K562 (cell line): Measurements from ENCODE around the gene FOXA3. TPM values are rescaled to one million over a fixed set of nuclear protein-coding genes. Genes with fewer than 3 reads are reported as not detected.
A peak's percentile ranks its signal among the peaks of the same experiment; 100 is the strongest.

Source experiments
- ATAC-seq: fragments of 200-7000 bp; cut with Tn5 transposase; 3 replicates; pipeline ENCODE4 v1.9.1; 2020; ENCODE audit warnings: moderate library complexity
- BruUV-seq: library from RNA; stranded (reverse); fragments of 400-500 nt; replicated peaks from 2 replicates; lab custom pipeline; 2021; lab: Mats Ljungman, UMichigan
- CTCF ChIA-PET: fragments of 300-600 bp; formaldehyde crosslinking; extraction: SDS; loops from one replicate; lab custom pipeline; 2021; ENCODE audit warnings: low intra/inter-chr PET ratio; lab: Yijun Ruan, JAX
- POLR2A ChIA-PET: fragments of 300-600, 350-650 bp; sonication (Branson Sonifier 250); formaldehyde crosslinking; extraction: SDS; loops from one replicate; lab custom pipeline; 2021; ENCODE audit warnings: antibody characterized with exemption, inconsistent platforms; lab: Yijun Ruan, JAX
- DNase-seq, 4 experiments: peaks; one replicate each; pipeline versions ENCODE4 v3.0.0 to v3.0.0-alpha.2; 2011 to 2018; ENCODE audit warnings: low spot score in 3 of 4, mixed read lengths in 3 of 4; ENCODE audit errors: extremely low read depth in 1 of 4
- FAIRE-seq: peaks from 2 replicates; lab custom pipeline; 2011; peaks lifted over from hg19 to GRCh38; lab: Jason Lieb, UNC
- H2AFZ ChIP-seq: 2 replicates; pipeline ENCODE4 v1.6.0; 2011; ENCODE audit warnings: low read depth, low read length, control low read depth, inconsistent platforms
- H3K27ac ChIP-seq: fragments of 200-600 bp; 3 replicates; pipeline ENCODE4 v1.8.0; 2011; ENCODE audit warnings: low read depth, mild to moderate bottlenecking, control low read depth, inconsistent platforms, low read length, moderate library complexity, mixed read lengths; ENCODE audit errors: extremely low read depth
- H3K27me3 ChIP-seq, 2 experiments: fragments of 300-600 bp in 1 of 2; 2 replicates in 1 of 2; 3 replicates in 1 of 2; pipeline versions ENCODE4 v1.6.0 to v1.8.0; 2011; ENCODE audit warnings: inconsistent platforms in 2 of 2, low read length in 2 of 2, mild to moderate bottlenecking in 1 of 2, mixed read lengths in 1 of 2, moderate library complexity in 1 of 2; ENCODE audit not compliant: control insufficient read depth in 2 of 2, insufficient read depth in 2 of 2
- H3K36me3 ChIP-seq: fragments of 300-600 bp; 3 replicates; pipeline ENCODE4 v1.8.0; 2011; ENCODE audit warnings: mild to moderate bottlenecking, low read length, inconsistent platforms; ENCODE audit not compliant: control insufficient read depth, insufficient read depth
- H3K4me1 ChIP-seq, 2 experiments: fragments of 200-600 bp in 1 of 2; replicated peaks in 1 of 2; 2 replicates in 1 of 2; 3 replicates in 1 of 2; pipeline versions ENCODE4 v1.5.1 to v1.8.0; 2011; ENCODE audit warnings: inconsistent platforms in 2 of 2, low read length in 2 of 2, mild to moderate bottlenecking in 1 of 2, mixed read lengths in 1 of 2, moderate library complexity in 1 of 2; ENCODE audit not compliant: control insufficient read depth in 2 of 2, insufficient read depth in 2 of 2
- H3K4me2 ChIP-seq: 2 replicates; pipeline ENCODE4 v1.6.1; 2011; ENCODE audit warnings: low read length, control low read depth, inconsistent platforms, mixed read lengths; ENCODE audit not compliant: insufficient read depth
- H3K4me3 ChIP-seq: fragments of 200-600 bp; sonication (generic), shearing (Covaris generic); 2 replicates; pipeline ENCODE4 v1.5.1; 2016; ENCODE audit warnings: control low read depth, inconsistent platforms
- H3K79me2 ChIP-seq: fragments of 200-600 bp; 3 replicates; pipeline ENCODE4 v1.8.0; 2011; ENCODE audit warnings: low read length, inconsistent platforms; ENCODE audit not compliant: control insufficient read depth, insufficient read depth
- H3K9ac ChIP-seq, 2 experiments: 2 replicates each; pipeline versions ENCODE4 v1.6.0 to v1.6.1; 2011; ENCODE audit warnings: low read depth in 2 of 2, low read length in 2 of 2, control low read depth in 1 of 2, inconsistent platforms in 1 of 2, mild to moderate bottlenecking in 1 of 2, mixed read lengths in 1 of 2; ENCODE audit not compliant: insufficient read depth in 1 of 2
- H3K9me1 ChIP-seq: one replicate; pipeline ENCODE4 v1.6.0; 2011; ENCODE audit warnings: inconsistent platforms, mild to moderate bottlenecking, low read length, moderate library complexity; ENCODE audit not compliant: control insufficient read depth, insufficient read depth
- H3K9me3 ChIP-seq: replicated peaks from 2 replicates; pipeline ENCODE4 v1.5.1; 2011; ENCODE audit warnings: low read depth, low read length, inconsistent platforms; ENCODE audit not compliant: control insufficient read depth, insufficient read depth
- H4K20me1 ChIP-seq: replicated peaks from 2 replicates; pipeline ENCODE4 v1.6.1; 2011; ENCODE audit warnings: low read length, inconsistent platforms, mixed read lengths; ENCODE audit not compliant: control insufficient read depth, insufficient read depth
- GABPA ChIP-seq: fragments of 200-800 bp; sonication (Bioruptor generic); conservative IDR thresholded peaks from 2 replicates; pipeline ENCODE4 v1.6.1; 2016; ENCODE audit warnings: low read depth, missing genetic modification characterization, missing compliant biosample characterization
- RAD21 ChIP-seq, 2 experiments: fragments of 250-450 bp in 1 of 2; fragments of 450-650 bp in 1 of 2; sonication (Bioruptor Pico) in 1 of 2; formaldehyde crosslinking in 1 of 2; IDR thresholded peaks in 1 of 2; conservative IDR thresholded peaks in 1 of 2; 2 replicates each; pipeline versions ENCODE4 v1.4.0 to v1.8.0; 2020 to 2022; ENCODE audit warnings: mild to moderate bottlenecking in 2 of 2, moderate library complexity in 1 of 2
- REST ChIP-seq, 2 experiments: fragments of 450-650 bp; formaldehyde crosslinking in 1 of 2; IDR thresholded peaks; 2 replicates each; pipeline versions ENCODE4 v1.4.0 to v1.6.1; 2014 to 2020; ENCODE audit warnings: mild to moderate bottlenecking in 2 of 2, borderline replicate concordance in 1 of 2, low read depth in 1 of 2
- SMC3 ChIP-seq: conservative IDR thresholded peaks from 2 replicates; pipeline ENCODE4 v1.6.1; 2011; ENCODE audit warnings: low read depth, low read length, improper control_type of control experiment; ENCODE audit not compliant: insufficient read depth
- SNRNP70 ChIP-seq: fragments of 200-400 bp; formaldehyde crosslinking; optimal IDR thresholded peaks from 2 replicates; pipeline ENCODE3; 2017; ENCODE audit warnings: low read depth, low read length
- ZBTB7A ChIP-seq: IDR thresholded peaks from 2 replicates; pipeline ENCODE4 v1.6.1; 2011; ENCODE audit warnings: low read depth, mild to moderate bottlenecking, low read length, moderate library complexity, borderline replicate concordance; ENCODE audit not compliant: control insufficient read depth
- WGBS: fragments of 100-300 bp; shearing (Covaris generic); methylation state at CpG from one replicate; pipeline ENCODE4 v1.1.6; 2016; ENCODE audit warnings: low coverage, mixed read lengths; ENCODE audit not compliant: insufficient coverage; ENCODE audit errors: missing lambda C conversion rate; 5-methylcytosine and 5-hydroxymethylcytosine counted together
- in situ Hi-C: fragments of 300-500 bp; cut with MboI; formaldehyde crosslinking; loops from 4 replicates; pipeline ENCODE4 v1.15.0; 2018; ENCODE audit warnings: inconsistent platforms, mixed read lengths
- intact Hi-C: fragments of 100-400 bp; cut with micrococcal nuclease; formaldehyde crosslinking; loops from 2 replicates; pipeline ENCODE4 v1.14.2; 2022
- polyA plus RNA-seq, 8 experiments: library from polyadenylated mRNA; depleted of rRNA in 4 of 8; stranded (reverse) in 5 of 8; unstranded in 3 of 8; fragments of >200 nt; fragmentation: Nextera tagmentation in 2 of 8; fragmentation: Illumina TruSeq in 1 of 8; extraction: Ambion mirVana in 2 of 8; extraction: Trizol in 1 of 8; gene quantifications; 2 replicates each; pipeline versions ENCODE4 v1.2.1 to v1.2.3, GENCODE V29; 2011 to 2014; ENCODE audit warnings: inconsistent platforms in 1 of 8, missing spikeins in 1 of 8
- total RNA-seq, 7 experiments: library from RNA; depleted of rRNA in 6 of 7; stranded (reverse); fragments of >200 nt in 6 of 7; fragmentation: Illumina TruSeq in 2 of 7; extraction: Trizol in 2 of 7; gene quantifications; 2 replicates each; pipeline versions ENCODE4 v1.2.1 to v1.2.3, GENCODE V29; 2011 to 2021; ENCODE audit warnings: low replicate concordance in 1 of 7
- TF ChIP-seq, protein P1 (sequence below): IDR thresholded peaks from 2 replicates; pipeline ENCODE4 v1.6.1; 2011; ENCODE audit warnings: borderline replicate concordance, low read depth, mild to moderate bottlenecking, moderate library complexity, low read length; ENCODE audit not compliant: insufficient read depth, poor library complexity, severe bottlenecking

FOXA3 gene
- total and polyA plus RNA-seq, 9 of the 15 experiments (the other 6 are each of a cell fraction or from before 2014, with no cell fraction given), result 1.3 to 15.5 (median 4.7) TPM

DNA sequence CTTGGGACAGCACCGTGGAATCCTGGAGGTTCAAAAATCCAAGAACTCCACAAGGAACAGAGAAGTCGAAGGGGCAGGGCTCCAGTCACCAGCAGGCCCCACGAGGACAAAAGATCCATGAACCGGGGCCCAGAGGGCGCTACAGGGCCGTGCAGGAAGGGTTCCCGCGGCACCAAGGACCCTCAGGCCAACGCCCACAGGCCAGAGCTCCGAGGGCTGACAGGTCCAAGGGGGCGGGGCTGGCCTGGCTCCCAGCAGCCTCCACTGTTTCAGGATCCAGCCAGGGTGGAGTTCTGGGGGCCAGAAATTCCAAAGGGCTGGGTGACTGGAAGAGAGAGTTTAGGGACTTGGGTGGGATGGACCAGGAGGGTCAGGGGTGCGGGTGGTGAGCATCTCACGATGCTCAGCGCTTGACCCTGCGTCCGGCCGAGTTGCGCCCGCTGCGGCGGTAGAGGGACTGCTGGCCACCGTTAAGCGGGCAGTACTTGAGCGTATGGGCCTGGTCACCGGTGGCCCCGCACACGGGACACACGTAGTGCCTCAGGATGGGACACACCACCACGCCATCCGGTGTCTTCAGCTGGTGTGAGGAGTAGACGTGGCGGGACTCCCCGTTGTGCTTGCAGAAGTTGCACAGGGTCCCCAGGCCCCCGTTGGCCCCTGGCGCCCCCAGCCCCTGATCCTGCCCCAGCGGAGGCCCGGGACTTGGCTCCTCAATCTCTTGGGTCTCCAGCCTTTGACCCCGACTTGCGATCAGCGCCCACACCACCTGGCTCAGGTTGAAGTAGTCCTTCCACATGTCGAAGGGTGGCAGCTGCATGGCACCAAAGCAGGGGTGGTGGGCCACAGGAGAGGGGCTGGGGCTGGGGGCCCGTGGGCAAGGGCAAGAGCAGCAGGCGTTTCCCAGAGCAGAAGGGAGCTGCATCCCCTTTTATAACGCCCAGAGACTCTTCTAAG, 50.0 kb downstream of the FOXA3 start, which contains the start of gene NANOS2:
Gene NANOS2, minus strand, starts transcription at position 905 of the 957 bp plus-strand sequence. Its CDS starts 85 bp downstream, at position 820.
- ChIA-PET POLR2A (interaction anchor here (0.7 kb wide), 1 partner anchor 28 kb away, joined by 3 read pairs; no protein-coding TSS in a partner anchor), CTCF (interaction anchor here (0.6 to 1.3 kb wide), 2 partner anchors 99 to 103 kb away, joined by 3 read pairs; no protein-coding TSS in a partner anchor)
- intact Hi-C loops (loop anchor here (5.0 kb wide), 1 partner anchor 108 kb away; the partner anchor contains the start of gene PGLYRP1), in situ Hi-C loops (loop anchor here (10.0 kb wide), 1 partner anchor 351 kb away; no protein-coding TSS in a partner anchor)
- Histone ChIP-seq H3K9ac (no peak within 1 kb of the TSS; a peak in 1 of 4 replicates), H2AFZ (peak within 1 kb of the TSS; percentile 16; the same call in 1 of the 2 replicates), H3K36me3 (no peaks in the 10 kb centered on the region), H3K27ac (no peak within 1 kb of the TSS), H3K4me3 (no peak within 1 kb of the TSS), H4K20me1 (no peaks in the 10 kb centered on the region), H3K27me3 (peaks cover 11 to 20% of the 10 kb centered on the region in 2 experiments; a peak in 3 of 5 replicates), H3K4me1 (peaks cover 0 to 9% of the 10 kb centered on the region in 2 experiments; a peak in 2 of 5 replicates), H3K9me3 (no peaks in the 10 kb centered on the region), H3K4me2 (no peak within 1 kb of the TSS), H3K9me1 (no peaks in the 10 kb centered on the region), H3K79me2 (no peaks in the 10 kb centered on the region)
- DNase-seq, result peak; percentile 72 to 82 (median 78)
- no TSS peak for BruUV-seq
- 43% methylated on average over 38 of the region's 44 CpGs for WGBS
- ATAC-seq, result peak; percentile 96
- FAIRE-seq, result peak; percentile 59
- TF ChIP-seq GABPA (tag) (no peak), ZBTB7A (peak; percentile 85), RAD21 (CRISPR knock-in tag; conservative IDR thresholded peaks at IDR 0.05 in 1 of 2, IDR thresholded peaks at IDR 0.05 in 1 of 2) (peak in 1 of 2 experiments; percentile 62; a peak in 2 of 4 replicates), REST (IDR thresholded peaks at IDR 0.05; ENCODE audit: borderline replicate concordance) (peak; percentile 53; the same call in 1 of the 2 replicates), REST (CRISPR knock-in tag; IDR thresholded peaks at IDR 0.05; ENCODE audit: low read depth) (no peak), SNRNP70 (no peak), SMC3 (0 out of 2 replicates have a peak, but pooled peaks have one; percentile 23)
- TF ChIP-seq, protein P1, sequence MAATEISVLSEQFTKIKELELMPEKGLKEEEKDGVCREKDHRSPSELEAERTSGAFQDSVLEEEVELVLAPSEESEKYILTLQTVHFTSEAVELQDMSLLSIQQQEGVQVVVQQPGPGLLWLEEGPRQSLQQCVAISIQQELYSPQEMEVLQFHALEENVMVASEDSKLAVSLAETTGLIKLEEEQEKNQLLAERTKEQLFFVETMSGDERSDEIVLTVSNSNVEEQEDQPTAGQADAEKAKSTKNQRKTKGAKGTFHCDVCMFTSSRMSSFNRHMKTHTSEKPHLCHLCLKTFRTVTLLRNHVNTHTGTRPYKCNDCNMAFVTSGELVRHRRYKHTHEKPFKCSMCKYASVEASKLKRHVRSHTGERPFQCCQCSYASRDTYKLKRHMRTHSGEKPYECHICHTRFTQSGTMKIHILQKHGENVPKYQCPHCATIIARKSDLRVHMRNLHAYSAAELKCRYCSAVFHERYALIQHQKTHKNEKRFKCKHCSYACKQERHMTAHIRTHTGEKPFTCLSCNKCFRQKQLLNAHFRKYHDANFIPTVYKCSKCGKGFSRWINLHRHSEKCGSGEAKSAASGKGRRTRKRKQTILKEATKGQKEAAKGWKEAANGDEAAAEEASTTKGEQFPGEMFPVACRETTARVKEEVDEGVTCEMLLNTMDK, result peak; percentile 19
